Measurements from ENCODE around the gene KLHDC4.

DNA sequence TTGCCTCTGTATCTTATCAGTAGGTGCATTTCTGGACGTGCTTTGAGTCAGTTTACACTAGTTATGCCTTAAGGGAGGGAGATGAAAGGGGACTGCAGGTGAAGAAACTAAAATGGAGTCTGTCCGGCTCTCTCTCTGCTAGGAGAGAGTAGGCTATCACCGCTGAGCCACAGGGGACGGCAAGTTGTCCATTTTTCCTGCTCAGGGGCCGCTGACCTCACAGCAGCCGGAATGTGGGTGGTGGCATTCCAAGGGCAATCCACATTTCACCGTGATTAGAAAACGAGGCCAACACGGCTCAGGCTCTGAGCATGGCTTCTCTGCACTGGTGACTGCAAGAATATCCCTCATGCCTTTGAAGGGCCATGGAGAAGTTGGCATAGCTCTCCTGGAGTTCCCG, 19.0 kb upstream of the KLHDC4 start:
- TF ChIP-seq, protein P1, sequence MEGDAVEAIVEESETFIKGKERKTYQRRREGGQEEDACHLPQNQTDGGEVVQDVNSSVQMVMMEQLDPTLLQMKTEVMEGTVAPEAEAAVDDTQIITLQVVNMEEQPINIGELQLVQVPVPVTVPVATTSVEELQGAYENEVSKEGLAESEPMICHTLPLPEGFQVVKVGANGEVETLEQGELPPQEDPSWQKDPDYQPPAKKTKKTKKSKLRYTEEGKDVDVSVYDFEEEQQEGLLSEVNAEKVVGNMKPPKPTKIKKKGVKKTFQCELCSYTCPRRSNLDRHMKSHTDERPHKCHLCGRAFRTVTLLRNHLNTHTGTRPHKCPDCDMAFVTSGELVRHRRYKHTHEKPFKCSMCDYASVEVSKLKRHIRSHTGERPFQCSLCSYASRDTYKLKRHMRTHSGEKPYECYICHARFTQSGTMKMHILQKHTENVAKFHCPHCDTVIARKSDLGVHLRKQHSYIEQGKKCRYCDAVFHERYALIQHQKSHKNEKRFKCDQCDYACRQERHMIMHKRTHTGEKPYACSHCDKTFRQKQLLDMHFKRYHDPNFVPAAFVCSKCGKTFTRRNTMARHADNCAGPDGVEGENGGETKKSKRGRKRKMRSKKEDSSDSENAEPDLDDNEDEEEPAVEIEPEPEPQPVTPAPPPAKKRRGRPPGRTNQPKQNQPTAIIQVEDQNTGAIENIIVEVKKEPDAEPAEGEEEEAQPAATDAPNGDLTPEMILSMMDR (conservative IDR thresholded peaks at IDR 0.05; ENCODE audit: low read length): no peak
- TF ChIP-seq EZH2phosphoT487 (IDR thresholded peaks at IDR 0.05; ENCODE audit: borderline replicate concordance, low read depth, low read length): no peak

All from OCI-LY7 (cell line).